ENCODE data around the gene IRF2BP1. TPM values are rescaled to one million over a fixed set of nuclear protein-coding genes. Genes with fewer than 3 reads are reported as not detected.

IRF2BP1 gene
- total and polyA plus RNA-seq, 2 of the 13 experiments (the other 11 are each of a cell fraction or from before 2014, with no cell fraction given): 4.3 to 14.3 TPM

DNA sequence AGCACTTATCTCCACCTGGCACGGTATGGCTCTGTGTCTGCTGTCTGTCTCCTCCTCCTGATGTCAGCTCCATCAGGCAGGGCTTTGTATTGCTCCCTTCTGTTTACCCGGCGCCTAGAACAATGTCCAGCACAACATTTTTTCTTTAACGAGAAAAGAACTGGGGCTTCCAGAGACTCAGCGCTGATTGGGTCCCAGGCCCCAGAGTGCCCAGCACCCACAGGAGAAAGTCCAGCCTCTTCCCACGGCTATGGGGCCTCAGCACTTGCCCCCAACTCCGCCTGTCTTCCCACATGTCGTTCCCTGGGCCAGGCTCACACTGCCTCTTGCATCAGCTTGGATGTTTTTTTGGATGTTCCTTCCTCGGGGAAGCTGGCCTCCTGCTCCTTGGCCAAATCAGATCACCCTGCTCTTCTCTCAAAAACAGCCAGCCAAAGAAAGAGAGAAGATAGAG, 9.6 kb upstream of the IRF2BP1 start (continued):
- 0 out of 2 replicates have a peak, but pooled peaks have one; percentile 34 for TF ChIP-seq ZNF644 (CRISPR knock-in tag; IDR thresholded peaks at IDR 0.05; ENCODE audit: low read depth)
- TF ChIP-seq JUND (CRISPR knock-in tag; IDR thresholded peaks at IDR 0.05): no peak
- no peak for TF ChIP-seq KDM5B (CRISPR knock-in tag; IDR thresholded peaks at IDR 0.05; ENCODE audit: borderline replicate concordance)
- TF ChIP-seq, protein P1, sequence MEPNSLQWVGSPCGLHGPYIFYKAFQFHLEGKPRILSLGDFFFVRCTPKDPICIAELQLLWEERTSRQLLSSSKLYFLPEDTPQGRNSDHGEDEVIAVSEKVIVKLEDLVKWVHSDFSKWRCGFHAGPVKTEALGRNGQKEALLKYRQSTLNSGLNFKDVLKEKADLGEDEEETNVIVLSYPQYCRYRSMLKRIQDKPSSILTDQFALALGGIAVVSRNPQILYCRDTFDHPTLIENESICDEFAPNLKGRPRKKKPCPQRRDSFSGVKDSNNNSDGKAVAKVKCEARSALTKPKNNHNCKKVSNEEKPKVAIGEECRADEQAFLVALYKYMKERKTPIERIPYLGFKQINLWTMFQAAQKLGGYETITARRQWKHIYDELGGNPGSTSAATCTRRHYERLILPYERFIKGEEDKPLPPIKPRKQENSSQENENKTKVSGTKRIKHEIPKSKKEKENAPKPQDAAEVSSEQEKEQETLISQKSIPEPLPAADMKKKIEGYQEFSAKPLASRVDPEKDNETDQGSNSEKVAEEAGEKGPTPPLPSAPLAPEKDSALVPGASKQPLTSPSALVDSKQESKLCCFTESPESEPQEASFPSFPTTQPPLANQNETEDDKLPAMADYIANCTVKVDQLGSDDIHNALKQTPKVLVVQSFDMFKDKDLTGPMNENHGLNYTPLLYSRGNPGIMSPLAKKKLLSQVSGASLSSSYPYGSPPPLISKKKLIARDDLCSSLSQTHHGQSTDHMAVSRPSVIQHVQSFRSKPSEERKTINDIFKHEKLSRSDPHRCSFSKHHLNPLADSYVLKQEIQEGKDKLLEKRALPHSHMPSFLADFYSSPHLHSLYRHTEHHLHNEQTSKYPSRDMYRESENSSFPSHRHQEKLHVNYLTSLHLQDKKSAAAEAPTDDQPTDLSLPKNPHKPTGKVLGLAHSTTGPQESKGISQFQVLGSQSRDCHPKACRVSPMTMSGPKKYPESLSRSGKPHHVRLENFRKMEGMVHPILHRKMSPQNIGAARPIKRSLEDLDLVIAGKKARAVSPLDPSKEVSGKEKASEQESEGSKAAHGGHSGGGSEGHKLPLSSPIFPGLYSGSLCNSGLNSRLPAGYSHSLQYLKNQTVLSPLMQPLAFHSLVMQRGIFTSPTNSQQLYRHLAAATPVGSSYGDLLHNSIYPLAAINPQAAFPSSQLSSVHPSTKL (CRISPR knock-in tag; IDR thresholded peaks at IDR 0.05): no peak; the same call in 1 of the 2 replicates
- peak; percentile 38; the same call in 1 of the 2 replicates for TF ChIP-seq YEATS2 (CRISPR knock-in tag; IDR thresholded peaks at IDR 0.05; ENCODE audit: borderline replicate concordance)
- TF ChIP-seq ZFP36L2 (CRISPR knock-in tag; IDR thresholded peaks at IDR 0.05): no peak
- TF ChIP-seq, protein P2, sequence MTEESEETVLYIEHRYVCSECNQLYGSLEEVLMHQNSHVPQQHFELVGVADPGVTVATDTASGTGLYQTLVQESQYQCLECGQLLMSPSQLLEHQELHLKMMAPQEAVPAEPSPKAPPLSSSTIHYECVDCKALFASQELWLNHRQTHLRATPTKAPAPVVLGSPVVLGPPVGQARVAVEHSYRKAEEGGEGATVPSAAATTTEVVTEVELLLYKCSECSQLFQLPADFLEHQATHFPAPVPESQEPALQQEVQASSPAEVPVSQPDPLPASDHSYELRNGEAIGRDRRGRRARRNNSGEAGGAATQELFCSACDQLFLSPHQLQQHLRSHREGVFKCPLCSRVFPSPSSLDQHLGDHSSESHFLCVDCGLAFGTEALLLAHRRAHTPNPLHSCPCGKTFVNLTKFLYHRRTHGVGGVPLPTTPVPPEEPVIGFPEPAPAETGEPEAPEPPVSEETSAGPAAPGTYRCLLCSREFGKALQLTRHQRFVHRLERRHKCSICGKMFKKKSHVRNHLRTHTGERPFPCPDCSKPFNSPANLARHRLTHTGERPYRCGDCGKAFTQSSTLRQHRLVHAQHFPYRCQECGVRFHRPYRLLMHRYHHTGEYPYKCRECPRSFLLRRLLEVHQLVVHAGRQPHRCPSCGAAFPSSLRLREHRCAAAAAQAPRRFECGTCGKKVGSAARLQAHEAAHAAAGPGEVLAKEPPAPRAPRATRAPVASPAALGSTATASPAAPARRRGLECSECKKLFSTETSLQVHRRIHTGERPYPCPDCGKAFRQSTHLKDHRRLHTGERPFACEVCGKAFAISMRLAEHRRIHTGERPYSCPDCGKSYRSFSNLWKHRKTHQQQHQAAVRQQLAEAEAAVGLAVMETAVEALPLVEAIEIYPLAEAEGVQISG (CRISPR knock-in tag; IDR thresholded peaks at IDR 0.05): peak; percentile 36; the same call in 1 of the 2 replicates
- no peak for TF ChIP-seq ZNF615 (CRISPR knock-in tag; IDR thresholded peaks at IDR 0.05; ENCODE audit: borderline replicate concordance)
- no peak for TF ChIP-seq LCORL (IDR thresholded peaks at IDR 0.05)
- peak; percentile 47; the same call in 1 of the 2 replicates for TF ChIP-seq LCORL (CRISPR knock-in tag; IDR thresholded peaks at IDR 0.05)
- peak; percentile 25; the same call in 1 of the 2 replicates for TF ChIP-seq REPIN1 (CRISPR knock-in tag; IDR thresholded peaks at IDR 0.05; ENCODE audit: borderline replicate concordance, low read depth)
- TF ChIP-seq CENPX (CRISPR knock-in tag; IDR thresholded peaks at IDR 0.05): no peak
- TF ChIP-seq, protein P3, sequence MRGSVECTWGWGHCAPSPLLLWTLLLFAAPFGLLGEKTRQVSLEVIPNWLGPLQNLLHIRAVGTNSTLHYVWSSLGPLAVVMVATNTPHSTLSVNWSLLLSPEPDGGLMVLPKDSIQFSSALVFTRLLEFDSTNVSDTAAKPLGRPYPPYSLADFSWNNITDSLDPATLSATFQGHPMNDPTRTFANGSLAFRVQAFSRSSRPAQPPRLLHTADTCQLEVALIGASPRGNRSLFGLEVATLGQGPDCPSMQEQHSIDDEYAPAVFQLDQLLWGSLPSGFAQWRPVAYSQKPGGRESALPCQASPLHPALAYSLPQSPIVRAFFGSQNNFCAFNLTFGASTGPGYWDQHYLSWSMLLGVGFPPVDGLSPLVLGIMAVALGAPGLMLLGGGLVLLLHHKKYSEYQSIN (CRISPR knock-in tag; IDR thresholded peaks at IDR 0.05; ENCODE audit: borderline replicate concordance): no peak
- TF ChIP-seq, protein P4, sequence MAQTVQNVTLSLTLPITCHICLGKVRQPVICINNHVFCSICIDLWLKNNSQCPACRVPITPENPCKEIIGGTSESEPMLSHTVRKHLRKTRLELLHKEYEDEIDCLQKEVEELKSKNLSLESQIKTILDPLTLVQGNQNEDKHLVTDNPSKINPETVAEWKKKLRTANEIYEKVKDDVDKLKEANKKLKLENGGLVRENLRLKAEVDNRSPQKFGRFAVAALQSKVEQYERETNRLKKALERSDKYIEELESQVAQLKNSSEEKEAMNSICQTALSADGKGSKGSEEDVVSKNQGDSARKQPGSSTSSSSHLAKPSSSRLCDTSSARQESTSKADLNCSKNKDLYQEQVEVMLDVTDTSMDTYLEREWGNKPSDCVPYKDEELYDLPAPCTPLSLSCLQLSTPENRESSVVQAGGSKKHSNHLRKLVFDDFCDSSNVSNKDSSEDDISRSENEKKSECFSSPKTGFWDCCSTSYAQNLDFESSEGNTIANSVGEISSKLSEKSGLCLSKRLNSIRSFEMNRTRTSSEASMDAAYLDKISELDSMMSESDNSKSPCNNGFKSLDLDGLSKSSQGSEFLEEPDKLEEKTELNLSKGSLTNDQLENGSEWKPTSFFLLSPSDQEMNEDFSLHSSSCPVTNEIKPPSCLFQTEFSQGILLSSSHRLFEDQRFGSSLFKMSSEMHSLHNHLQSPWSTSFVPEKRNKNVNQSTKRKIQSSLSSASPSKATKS (CRISPR knock-in tag; IDR thresholded peaks at IDR 0.05): no peak
- TF ChIP-seq HDAC2 (CRISPR knock-in tag; IDR thresholded peaks at IDR 0.05): no peak; the same call in none of the 2 replicates
- no peak for TF ChIP-seq RELA (CRISPR knock-in tag; IDR thresholded peaks at IDR 0.05)
- TF ChIP-seq, protein P5, sequence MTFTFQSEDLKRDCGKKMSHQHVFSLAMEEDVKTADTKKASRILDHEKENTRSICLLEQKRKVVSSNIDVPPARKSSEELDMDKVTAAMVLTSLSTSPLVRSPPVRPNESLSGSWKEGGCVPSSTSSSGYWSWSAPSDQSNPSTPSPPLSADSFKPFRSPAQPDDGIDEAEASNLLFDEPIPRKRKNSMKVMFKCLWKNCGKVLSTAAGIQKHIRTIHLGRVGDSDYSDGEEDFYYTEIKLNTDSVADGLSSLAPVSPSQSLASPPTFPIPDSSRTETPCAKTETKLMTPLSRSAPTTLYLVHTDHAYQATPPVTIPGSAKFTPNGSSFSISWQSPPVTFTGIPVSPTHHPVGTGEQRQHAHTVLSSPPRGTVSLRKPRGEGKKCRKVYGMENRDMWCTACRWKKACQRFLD (CRISPR knock-in tag; IDR thresholded peaks at IDR 0.05; ENCODE audit: borderline replicate concordance): no peak

Data from HepG2 (cell line).